ENCODE results near the gene NIT1. TPM values are rescaled to one million over a fixed set of nuclear protein-coding genes. Genes with fewer than 3 reads are reported as not detected.

NIT1 gene
- total and polyA plus RNA-seq, 10 of the 15 experiments (the other 5 are each of a cell fraction or from before 2014, with no cell fraction given) = 19.2 to 54.4 (median 28.3) TPM

DNA sequence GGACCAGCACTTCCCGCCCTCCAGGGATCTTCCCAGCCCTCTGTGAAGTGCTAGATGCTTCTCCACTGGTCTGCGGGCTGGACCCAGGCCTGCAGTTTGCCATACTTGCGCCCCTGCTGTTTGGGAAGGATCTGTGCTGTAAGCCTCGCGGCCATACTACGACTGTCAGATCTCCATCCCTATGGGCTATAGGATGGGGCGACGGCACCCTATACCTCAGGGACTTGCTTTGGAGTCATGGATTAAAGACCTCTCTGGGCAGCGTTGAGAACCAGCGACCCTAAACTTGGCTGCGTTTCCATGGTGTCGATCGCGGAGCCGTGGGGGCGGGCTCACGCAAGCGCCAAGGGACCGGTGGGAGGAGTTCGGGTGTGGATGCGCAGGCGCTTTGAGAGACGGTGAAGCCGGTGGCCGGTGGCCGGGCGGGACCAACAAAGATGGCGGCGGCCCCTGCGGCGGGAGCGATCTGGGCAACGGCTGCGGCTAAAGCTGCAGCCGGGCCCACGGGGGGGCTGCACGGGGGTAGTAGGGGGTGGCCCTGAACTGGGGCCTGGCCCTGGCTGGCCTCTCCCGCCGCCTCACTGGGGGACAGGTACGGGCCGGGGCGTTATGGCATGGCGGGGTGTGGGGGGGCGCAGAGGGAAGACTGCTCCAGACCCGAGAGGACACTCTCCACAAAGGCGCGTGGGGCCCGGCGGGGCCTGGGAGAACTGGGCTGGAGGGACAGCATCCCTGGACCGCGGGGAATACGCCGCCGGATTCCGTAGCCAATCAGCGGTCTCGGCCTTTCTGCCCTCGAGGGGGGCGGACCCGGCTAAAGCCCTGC, 41.4 kb downstream of the NIT1 start, which contains the start of gene USP21:
TSS of gene USP21 (plus strand) at position 414 of the 826 bp plus-strand sequence. CDS start 1,141 bp downstream, outside the sequence.
- ChIA-PET RAD21 (ENCODE audit: unreplicated experiment) (no interaction called here), SMC1A (ENCODE audit: uncharacterized antibody, unreplicated experiment) (interaction anchor here (0.6 to 1.4 kb wide), 2 partner anchors 30 to 226 kb away, joined by 3 read pairs; no protein-coding TSS in a partner anchor), CTCF (interaction anchor here (0.9 to 1.3 kb wide), 5 partner anchors 9 to 225 kb away, joined by 3 to 7 read pairs (median 4); partner anchors contain the start of gene B4GALT3), POLR2A (interaction anchor here (1.0 to 2.2 kb wide), 3 partner anchors 8 to 26 kb away, joined by 4 to 8 read pairs (median 5); no protein-coding TSS in a partner anchor)
- H4K20me1 ChIP-seq (ENCODE audit: control insufficient read depth, insufficient read depth) = no peaks in the 10 kb centered on the region
- FAIRE-seq (peak; percentile 88), DNase-seq (ENCODE audit: low read depth, low spot score) (peak; percentile 62), ATAC-seq (peak; percentile 99)
- intact Hi-C loops (cut with micrococcal nuclease; ENCODE audit: unreplicated experiment) (no loop called here), in situ Hi-C loops (cut with MboI) (no loop called here)
- peak within 1 kb of the TSS; percentile 82 for H2AFZ ChIP-seq (ENCODE audit: control insufficient read depth, low read depth, low read length)
- no peaks in the 10 kb centered on the region for H3K9me3 ChIP-seq (replicated peaks; ENCODE audit: control insufficient read depth, insufficient read depth, low read length)
- WGBS (ENCODE audit: insufficient coverage, insufficient replicate concordance, low lambda C conversion rate, missing lambda C conversion rate) = 2% methylated on average over 54 of the region's 60 CpGs
- H3K27ac ChIP-seq (ENCODE audit: control insufficient read depth, insufficient read depth) = peak within 1 kb of the TSS; percentile 68
- no TSS peak for BruUV-seq (replicated peaks)
- peak within 1 kb of the TSS; percentile 97 for H3K4me2 ChIP-seq (ENCODE audit: control insufficient read depth, insufficient read depth)
- H3K27me3 ChIP-seq (replicated peaks in 1 of 2; ENCODE audit: control insufficient read depth in 2 of 2, insufficient read depth in 2 of 2, low read length in 1 of 2) = no peaks in the 10 kb centered on the region
- peak within 1 kb of the TSS; percentile 89 for H3K9ac ChIP-seq (ENCODE audit: control insufficient read depth, insufficient read depth, low read length)
- peak within 1 kb of the TSS; percentile 83 for H3K4me3 ChIP-seq
- H3K4me1 ChIP-seq (ENCODE audit: control insufficient read depth, insufficient read depth, low read length) = peaks cover 17% of the 10 kb centered on the region
- H3K79me2 ChIP-seq (ENCODE audit: control insufficient read depth, insufficient read depth, low read length) = peaks cover 17% of the 10 kb centered on the region
- peaks cover 0 to 12% of the 10 kb centered on the region in 2 experiments for H3K36me3 ChIP-seq (ENCODE audit: control insufficient read depth in 2 of 2, insufficient read depth in 2 of 2, low read length in 1 of 2)
- TF ChIP-seq CEBPB (IDR thresholded peaks at IDR 0.05; ENCODE audit: borderline replicate concordance in 1 of 2, low read depth in 2 of 2, low read length in 2 of 2) (no peak), TCF7 (IDR thresholded peaks at IDR 0.05; ENCODE audit: borderline replicate concordance) (no peak), YBX1 (IDR thresholded peaks at IDR 0.05) (no peak), ESRRA (IDR thresholded peaks at IDR 0.05; ENCODE audit: low read length) (no peak), RELA (IDR thresholded peaks at IDR 0.05; ENCODE audit: borderline replicate concordance, partially characterized antibody) (peak; percentile 57), RUNX3 (IDR thresholded peaks at IDR 0.05; ENCODE audit: low read length) (0 out of 2 replicates have a peak, but pooled peaks have one; percentile 23), USF2 (IDR thresholded peaks at IDR 0.05; ENCODE audit: borderline replicate concordance, low read depth, low read length) (no peak), SUZ12 (IDR thresholded peaks at IDR 0.05; ENCODE audit: unreplicated experiment) (no peak), EGR1 (IDR thresholded peaks at IDR 0.05; ENCODE audit: borderline replicate concordance in 1 of 2, low read depth in 2 of 2, low read length in 2 of 2) (peak in 1 of 2 experiments; percentile 78; a peak in 1 of 3 replicates), GATAD2B (conservative IDR thresholded peaks at IDR 0.05; ENCODE audit: low read depth) (no peak), ETV6 (conservative IDR thresholded peaks at IDR 0.05 in 1 of 2, IDR thresholded peaks at IDR 0.05 in 1 of 2; ENCODE audit: borderline replicate concordance in 1 of 2, low read depth in 1 of 2) (no peak), ZSCAN29 (IDR thresholded peaks at IDR 0.05) (no peak), BMI1 (IDR thresholded peaks at IDR 0.05; ENCODE audit: borderline replicate concordance) (peak; percentile 56; the same call in 1 of the 2 replicates), CBFB (IDR thresholded peaks at IDR 0.05; ENCODE audit: low read depth) (0 out of 2 replicates have a peak, but pooled peaks have one; percentile 53), SRF (IDR thresholded peaks at IDR 0.05; ENCODE audit: low read depth in 2 of 2, low read length in 2 of 2) (no peak), DPF2 (IDR thresholded peaks at IDR 0.05) (peak; percentile 26; the same call in 1 of the 2 replicates), ZZZ3 (IDR thresholded peaks at IDR 0.05; ENCODE audit: control insufficient read depth, insufficient read length, low read depth) (no peak), RFX5 (IDR thresholded peaks at IDR 0.05; ENCODE audit: low read depth, low read length) (no peak), CBX5 (IDR thresholded peaks at IDR 0.05; ENCODE audit: low read depth) (no peak), IKZF2 (IDR thresholded peaks at IDR 0.05) (no peak), ZNF24 (IDR thresholded peaks at IDR 0.05) (no peak), RBBP5 (conservative IDR thresholded peaks at IDR 0.05) (no peak), RB1 (IDR thresholded peaks at IDR 0.05; ENCODE audit: borderline replicate concordance) (no peak; the same call in 1 of the 2 replicates)
- TF ChIP-seq, protein P1, sequence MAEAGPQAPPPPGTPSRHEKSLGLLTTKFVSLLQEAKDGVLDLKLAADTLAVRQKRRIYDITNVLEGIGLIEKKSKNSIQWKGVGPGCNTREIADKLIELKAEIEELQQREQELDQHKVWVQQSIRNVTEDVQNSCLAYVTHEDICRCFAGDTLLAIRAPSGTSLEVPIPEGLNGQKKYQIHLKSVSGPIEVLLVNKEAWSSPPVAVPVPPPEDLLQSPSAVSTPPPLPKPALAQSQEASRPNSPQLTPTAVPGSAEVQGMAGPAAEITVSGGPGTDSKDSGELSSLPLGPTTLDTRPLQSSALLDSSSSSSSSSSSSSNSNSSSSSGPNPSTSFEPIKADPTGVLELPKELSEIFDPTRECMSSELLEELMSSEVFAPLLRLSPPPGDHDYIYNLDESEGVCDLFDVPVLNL (IDR thresholded peaks at IDR 0.05; ENCODE audit: low read depth, low read length) = no peak

Measured in GM12878 (cell line).